GOT3 (cell line): ENCODE data around the gene SBNO2.

Experiments used
- DNase-seq: peaks from one replicate; lab custom pipeline; 2025; ENCODE audit warnings: mixed read lengths; lab: John Stamatoyannopoulos, UW

SBNO2 gene

DNA sequence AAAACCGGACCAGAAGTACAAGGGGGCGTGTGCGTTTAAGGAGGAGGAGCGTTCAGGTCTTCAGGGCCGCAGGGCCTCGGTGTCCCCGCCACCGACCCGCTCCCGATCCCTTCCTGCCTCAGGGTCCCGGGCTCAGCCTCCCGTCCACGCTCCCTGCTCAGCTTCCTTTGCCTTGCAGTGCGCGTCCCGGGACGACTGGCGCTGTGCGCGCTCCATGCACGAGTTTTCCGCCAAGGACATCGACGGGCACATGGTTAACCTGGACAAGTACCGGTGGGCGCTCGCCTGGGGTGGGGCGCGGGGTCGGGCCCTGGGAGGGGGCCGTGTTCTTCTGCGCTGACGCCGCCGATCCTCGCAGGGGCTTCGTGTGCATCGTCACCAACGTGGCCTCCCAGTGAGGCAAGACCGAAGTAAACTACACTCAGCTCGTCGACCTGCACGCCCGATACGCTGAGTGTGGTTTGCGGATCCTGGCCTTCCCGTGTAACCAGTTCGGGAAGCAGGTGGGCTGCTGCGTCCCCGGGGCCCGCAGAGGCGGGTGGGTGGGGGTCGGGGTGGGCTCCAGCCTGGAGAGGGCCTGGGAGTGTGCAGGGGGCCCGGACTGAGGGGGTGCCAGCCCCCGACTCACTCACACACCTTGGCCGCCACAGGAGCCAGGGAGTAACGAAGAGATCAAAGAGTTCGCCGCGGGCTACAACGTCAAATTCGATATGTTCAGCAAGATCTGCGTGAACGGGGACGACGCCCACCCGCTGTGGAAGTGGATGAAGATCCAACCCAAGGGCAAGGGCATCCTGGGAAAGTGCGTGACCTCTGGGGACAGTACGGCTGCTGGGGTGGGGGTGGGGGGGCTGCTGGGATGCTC lies 68.8 kb downstream of the SBNO2 start:
- no peak for DNase-seq

- DNase-seq: no peak
Observed at GRCh38 chr19:1104311-1105007, 69.6 kb downstream of the SBNO2 start.

- DNase-seq: peak; percentile 94
Observed at GRCh38 chr19:1103708-1104310, 70.3 kb downstream of the SBNO2 start, which contains the start of gene GPX4. Gene GPX4 (plus strand): TSS chr19:1103994. CDS start chr19:1104044, 50 bp downstream.

DNA sequence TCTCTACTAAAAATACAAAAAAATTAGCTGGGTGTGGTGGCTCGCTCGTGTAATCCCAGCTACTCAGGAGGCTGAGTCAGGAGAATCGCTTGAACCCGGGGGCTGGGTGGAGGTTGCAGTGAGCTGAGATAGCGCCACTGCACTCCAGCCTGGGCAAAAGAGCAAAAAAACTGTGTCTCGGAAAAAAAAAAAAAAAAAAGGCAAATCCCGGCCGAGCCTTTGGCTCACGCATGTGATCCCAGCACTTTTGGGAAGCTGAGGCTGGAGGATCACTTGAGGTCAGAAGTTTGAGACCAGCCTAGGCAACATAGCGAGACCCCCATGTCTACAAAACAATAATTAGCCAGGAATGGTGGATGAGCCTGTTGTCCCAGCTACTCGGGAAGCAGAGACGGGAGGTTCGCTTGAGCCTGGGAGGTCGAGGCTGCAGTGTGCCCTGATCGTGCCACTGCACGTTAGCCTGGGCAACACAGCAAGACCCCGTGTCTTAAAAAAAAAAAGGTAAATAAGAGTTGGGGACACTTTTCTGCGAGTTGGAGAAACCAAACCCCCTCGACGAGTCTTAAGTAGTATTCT lies 70.8 kb downstream of the SBNO2 start:
- no peak for DNase-seq

DNA sequence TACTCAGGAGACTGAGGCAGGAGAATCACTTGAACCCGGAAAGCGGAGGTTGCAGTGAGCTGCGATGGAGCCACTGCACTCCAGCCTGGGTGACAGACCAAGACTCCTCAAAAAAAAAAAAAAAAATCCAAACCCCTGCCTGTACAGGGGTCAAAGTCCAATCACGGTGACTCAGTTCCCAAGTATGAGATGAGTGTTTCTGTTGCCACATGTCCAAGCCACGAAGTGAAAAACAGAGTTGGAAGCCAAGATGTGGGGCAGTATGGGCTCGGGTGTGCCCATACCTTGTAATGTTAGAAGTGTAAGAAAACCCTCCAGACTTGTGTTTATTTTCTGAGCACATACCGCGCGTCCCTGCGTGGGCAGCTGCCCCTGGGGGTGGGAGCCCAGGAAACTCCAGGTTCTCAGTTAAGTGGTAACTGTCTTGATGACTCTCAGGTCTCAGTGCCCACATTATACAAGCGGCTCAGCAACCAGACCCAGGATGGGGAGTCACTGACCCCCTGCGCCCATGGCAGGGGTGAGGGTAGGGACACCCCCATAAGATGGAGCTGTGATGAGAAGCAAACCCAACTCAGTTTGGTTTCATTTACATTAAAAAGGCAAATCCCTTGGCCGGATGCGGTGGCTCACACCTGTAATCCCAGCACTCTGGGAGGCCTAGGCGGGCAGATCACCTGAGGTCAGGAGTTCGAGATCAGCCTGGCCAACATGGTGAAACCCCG lies 71.5 kb downstream of the SBNO2 start:
- DNase-seq: peak; percentile 70

DNA sequence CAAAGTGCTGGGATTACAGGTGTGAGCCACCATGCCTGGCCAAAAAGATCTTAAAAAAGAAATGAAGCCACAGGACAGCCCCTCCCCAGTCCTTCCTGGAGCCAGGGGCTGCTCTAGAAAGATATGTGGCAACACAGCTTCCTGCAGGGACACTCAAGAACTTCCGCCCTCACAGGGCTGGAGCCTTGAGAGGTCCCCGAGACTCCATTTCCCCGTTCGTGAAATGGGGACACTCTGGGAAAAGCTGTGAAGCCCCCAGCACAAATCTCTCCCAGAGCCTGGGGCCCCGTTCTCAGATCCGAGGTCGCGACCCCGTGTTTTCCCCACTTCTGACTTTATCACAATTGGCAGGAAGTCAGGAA lies 72.8 kb downstream of the SBNO2 start:
- DNase-seq: no peak

GRCh38 chr19:1098177-1099051 lies 75.7 kb downstream of the SBNO2 start:
- no peak for DNase-seq

DNA sequence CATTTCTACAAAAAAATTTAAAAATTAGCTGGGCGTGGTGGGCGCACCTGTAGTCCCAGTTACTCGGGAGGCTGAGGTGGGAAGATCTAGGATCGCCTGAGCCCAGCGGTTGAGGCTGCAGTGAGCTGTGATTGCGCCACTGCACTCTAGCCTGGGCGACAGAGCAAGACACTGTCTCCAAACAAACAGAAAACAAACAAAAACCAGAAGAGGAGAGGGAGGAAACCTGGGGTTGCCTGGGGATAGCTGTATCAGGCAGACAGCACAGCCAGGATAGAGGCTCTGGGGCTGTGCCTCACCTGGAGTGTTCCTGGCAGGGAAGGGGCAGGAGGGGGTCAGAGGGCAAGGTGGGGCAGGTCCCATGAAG lies 76.3 kb downstream of the SBNO2 start:
- DNase-seq: no peak

DNA sequence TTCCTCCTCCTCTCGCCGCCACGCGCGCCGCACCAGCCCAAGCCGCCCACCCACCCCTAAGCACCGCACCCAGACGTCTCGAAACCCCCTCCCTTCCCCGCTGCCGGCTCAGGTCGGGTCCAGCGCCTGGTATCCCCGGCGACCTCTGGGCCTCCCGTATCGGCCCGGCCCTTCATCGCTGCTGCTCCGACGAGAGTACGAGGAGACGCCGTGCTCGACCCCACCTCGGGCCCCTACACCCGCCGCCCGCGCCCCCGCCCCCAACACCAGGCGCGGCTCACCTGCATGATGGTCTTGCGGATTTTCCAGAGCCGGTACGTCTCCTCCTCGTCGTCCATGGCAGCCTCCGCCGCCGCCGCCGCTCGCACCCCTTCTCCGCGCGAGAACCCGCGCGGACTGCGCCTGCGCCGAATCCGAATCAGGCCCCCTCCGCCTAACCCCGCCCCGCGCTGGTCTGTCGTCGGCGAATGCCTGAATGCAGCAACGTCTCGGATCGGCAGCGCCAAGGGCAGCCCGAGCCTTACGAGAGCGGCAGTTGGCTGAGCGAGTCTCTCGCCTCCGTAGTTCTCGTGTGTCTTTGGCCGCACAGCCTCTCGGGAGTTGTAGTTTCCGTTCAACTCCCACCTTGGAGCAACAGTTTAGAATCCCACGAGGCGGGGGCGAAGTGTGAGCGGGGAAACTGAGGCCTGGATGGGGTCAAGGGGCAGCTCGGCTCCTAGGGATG lies 78.9 kb downstream of the SBNO2 start, which contains the start of gene POLR2E:
POLR2E (minus strand) TSS at position 398 of the 724 bp plus-strand sequence; CDS start at position 338, 60 bp downstream.
- peak; percentile 90 for DNase-seq

DNA sequence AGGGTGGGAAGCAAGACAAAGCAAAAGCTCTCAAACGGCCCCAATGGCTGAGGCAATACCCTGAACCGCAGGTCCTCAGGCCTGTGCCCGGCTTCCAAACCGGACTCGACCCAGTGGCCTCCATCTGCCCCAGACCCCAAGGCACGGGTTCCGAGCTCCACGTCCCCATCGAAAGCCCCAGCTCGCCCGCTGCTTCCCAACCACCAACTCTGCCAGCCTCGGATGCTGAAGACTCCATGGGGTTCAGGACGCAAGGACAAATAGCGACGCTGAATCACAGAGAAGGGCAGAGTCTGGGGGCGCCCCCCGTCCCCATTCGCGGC lies 79.5 kb downstream of the SBNO2 start:
- no peak for DNase-seq

GRCh38 chr19:1093811-1094553 lies 80.1 kb downstream of the SBNO2 start:
- DNase-seq: no peak

DNA sequence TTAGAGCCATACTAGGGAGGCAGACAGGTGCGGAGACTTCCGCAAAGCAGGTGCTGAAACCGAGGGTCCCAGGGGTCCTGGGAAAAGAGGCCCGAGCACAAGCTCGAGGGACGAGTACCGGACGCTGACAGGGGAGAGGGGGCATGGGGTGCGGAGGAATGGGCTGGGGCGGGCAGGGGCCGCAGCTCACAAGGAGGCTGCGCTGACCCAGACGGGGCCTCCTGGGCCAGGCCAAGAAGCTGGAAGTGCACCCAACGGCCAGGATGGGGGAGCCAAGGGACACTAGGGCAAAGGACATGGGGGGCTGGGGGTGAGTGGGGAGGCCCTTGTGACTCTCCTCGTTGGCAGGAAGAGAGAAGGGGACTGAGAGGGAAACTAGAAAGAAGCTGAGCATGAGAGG lies 80.7 kb downstream of the SBNO2 start:
- no peak for DNase-seq

- DNase-seq: no peak
Observed at GRCh38 chr19:1091544-1092175, 82.4 kb downstream of the SBNO2 start.

- DNase-seq: no peak
Observed at GRCh38 chr19:1090731-1091543, 83.1 kb downstream of the SBNO2 start.

DNA sequence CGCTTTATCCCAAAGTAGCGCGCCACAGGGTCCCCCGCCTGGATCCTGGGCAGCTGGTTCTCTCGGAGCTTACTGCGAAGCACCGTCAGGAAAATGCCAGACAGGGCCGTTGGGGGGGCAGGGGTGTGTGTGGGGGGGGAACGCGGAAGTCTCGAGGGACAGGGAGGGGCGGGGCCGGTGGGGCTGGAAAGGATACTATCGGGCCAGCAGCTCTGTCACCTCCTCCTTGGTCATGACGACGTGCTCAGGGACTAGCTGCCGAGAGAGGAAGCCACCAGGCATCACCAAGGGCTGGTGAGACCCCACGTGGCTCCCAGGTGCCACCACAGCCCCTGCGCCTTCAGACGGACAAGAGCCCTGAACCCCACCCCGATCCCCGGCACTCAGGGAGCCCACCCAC lies 84.2 kb downstream of the SBNO2 start:
- DNase-seq: no peak

DNA sequence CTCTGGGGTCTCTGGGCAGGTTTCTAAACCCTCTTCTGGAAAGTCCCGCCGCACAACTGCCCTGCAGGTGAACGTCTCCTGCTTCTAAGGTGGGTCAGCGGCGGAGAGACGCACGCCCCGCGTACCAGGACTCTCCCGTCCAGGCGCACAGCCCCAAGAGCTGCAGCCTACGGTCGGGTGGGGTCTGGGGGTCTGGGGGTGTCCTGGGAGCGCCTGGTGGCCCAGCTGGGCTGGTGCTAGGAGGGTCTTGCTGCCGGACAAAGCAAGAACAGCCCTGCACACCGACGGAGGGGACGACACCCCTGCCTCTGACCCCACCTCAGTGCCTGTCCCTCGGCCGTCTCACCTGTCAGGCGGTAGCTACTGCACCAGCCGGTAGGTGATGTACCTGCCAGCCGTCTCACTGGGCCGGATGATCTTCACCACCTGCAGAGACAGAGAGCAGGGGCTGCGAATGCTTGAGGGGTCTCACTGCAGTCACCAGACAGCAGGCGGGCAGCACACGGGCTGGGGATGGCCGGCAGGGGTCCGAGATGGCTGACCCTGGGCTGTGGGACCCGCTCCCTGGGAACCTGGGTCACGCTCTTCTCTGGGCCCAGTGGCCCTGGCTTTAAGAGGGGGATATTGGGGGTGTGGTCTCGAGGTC lies 84.8 kb downstream of the SBNO2 start:
- DNase-seq: no peak

DNA sequence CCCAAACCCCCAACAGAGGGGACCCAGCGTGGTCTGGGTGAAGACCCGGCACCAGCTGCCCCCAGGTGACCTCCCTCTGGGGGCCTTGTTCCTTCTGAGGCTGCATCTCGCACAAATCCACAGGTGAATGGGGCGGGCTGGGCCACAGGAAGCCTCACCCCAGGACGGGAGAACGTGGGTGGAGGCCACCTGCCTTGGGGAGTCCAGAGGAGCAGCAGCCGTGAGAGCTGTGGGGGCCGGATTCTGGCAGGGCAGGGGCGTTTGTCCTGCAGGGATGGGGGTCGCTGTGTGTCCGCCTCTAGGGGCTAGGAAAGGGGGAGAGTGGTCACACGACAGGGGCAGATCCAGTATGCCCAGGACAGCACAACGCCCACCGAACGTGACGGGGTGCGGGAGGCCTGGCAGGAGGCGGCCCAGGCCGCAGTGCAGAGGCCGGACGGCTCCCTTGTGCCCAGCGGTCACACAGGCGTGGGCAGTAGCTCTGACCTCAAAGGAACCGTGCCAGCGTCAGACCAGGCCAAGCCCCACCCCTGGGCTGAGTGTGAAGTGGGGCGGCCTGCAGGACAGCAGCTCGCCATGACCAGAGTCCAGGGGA lies 85.6 kb downstream of the SBNO2 start:
- no peak for DNase-seq
